HG03108 (cell line): ENCODE measurements around the gene CDH13.

ENCODE experiments used
- ATAC-seq: cut with Tn5 transposase; IDR thresholded peaks from one replicate; pipeline ENCODE4 v1.9.1; 2021; ENCODE audit warnings: moderate library complexity; ENCODE audit not compliant: unreplicated experiment

Gene CDH13

DNA sequence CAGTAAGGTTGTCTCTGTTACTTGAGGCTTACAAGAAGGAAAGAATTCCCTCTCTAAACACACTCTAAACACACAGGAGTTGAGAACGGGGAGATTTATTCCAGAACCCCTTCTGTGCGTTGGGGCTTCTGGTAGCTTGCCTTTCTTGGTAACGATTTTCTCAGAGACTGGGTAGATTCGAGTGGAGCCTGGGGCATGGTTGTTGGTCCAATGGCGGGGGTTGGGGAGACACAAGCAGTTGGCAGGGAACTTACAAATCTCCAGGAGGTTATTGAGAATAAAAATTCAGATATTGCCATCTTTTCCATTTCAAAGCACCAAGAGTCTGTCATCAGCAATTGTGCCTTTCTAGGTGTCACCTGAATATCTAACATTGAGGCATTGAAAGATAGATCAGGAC is 251.7 kb downstream of the CDH13 start:
- no peak for ATAC-seq

DNA sequence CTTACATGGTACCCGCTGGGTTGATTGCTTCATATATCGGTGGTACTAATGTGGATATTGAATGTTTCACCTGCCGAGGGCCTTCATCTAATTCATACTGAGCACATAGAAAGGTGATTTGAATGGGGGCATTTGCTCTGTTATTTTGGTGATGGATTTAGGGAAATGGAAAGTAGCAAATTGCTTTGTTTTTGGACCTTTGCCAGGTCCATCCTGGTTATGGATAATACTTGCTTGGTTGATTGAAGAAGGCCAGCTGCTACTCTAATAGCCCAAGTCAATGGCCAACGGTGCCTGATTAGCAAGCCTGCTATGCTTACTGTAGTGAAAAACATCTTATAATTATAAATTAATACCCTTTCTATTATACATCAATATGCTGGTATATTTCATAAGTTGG is 253.6 kb downstream of the CDH13 start:
- no peak for ATAC-seq

DNA sequence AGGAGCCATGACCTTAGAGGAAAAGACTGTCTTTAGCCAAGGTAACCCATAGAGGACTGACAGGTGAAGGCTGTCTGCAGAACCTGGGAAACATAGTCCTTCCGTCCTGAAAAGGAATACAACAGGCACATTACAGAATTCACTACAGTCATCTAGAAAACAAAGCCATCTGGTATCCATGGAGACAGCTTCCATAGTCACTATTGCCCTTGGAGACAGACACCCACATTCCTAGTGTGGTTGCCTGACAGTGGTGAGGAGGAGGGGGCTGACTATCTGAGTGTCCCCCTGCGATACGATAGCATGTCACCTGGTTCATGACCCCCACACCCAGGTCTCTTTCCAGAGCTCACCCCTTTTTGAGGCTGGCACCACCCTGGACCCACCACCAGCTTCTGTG is 254.7 kb downstream of the CDH13 start:
- ATAC-seq = no peak

DNA sequence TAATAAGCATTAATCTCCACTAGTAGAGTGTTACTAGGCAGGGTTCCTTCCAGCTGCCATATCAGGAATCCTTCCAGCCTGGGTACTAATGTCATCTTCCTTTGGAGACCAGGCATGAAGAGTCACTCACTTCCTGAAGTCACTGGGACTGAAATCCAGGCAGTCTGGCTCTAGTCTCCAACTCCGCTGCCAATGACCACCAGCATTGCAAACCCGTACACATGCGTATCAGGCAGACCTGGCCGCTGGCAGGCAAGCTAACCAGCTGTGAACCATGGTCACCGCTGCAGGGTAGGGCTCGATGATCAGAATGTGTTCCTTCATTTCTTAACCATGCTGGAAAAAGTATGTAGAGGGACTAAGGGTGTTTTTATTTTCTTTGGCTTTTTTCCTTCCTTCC is 255.5 kb downstream of the CDH13 start:
- ATAC-seq = no peak

DNA sequence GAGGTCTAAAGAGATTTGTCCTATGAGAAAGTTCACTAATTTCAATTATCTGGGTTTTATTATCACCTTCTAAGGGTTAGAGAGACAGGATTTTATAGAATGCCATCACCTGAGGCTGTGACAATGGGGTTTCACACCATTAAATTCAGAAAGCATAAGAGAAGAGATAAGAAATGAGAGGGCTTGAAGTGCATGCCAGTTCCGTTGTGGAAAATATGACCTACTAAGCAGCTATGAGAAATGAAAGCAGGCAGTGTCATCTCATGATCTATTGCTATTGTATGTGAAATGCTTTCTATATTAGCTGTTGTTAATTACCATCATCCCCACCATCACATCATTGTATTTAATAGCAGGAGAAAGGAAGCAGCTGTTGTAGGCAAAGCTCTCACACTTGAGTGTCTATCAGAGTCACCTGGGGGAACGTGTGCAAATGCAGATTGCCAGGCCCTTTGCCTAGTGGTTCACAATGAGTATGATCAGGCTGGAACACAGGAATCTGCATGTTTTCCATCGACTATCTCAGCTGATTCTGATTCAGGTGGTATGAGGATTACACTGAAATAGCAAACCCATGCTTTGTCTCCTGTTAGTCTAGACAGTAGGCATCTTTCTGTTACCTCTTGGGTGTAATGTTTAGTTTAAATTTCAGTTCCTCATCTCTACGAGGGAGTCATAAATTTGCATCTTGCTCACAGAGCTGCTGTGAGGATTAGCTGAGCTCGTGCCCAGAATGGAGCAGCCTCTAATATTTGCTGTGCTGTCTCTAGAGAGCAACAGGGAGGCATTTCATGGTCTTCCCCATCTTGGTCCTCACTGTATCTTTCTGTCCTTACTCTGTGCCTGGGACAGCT is 256.4 kb downstream of the CDH13 start:
- peak; percentile 56 for ATAC-seq

DNA sequence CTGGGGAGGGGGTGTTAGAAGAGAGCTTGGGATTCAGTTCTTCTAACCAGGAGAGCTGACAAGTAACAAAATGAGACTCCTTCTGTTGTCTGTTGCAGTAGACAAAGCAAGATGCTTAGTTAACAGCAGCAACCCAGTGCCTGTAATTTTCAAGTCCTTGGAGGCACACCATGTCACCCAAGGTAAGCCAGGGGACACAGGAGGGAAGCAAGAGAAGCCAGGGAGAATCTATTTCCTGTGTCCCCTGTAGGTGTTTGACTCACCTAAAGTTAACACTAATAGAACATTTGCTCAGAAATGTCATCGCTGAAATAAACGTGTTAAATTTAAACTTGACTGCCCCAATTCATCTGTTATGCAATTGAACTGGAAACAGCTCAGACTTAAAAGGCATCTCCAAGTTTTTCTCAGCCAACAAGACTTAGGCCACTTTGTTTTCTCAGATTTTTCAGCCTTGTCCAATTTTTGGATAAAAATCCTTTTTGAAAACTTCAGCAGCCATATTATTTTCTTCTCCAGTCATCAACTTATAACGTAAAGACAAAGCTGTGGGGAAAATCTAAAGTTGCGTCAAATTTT is 257.6 kb downstream of the CDH13 start:
- ATAC-seq = no peak

DNA sequence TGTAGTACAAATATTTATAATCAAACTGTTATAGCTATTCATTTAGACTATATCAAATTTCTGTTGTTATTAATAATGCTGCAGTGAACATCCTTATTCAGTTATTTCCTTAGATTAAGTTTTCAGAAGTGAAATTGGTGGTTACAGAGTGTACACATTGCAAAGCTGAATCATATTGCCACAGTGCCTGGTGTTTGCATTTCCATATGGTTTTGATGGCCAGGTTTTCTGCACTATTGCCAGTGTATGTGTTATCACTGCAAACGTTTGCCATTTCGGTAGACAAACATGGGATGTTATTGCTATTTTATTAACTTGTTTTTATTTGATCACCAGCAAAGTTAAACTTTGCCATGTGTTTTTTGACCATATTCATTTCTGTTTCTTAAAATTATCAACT is 259.4 kb downstream of the CDH13 start:
- no peak for ATAC-seq

DNA sequence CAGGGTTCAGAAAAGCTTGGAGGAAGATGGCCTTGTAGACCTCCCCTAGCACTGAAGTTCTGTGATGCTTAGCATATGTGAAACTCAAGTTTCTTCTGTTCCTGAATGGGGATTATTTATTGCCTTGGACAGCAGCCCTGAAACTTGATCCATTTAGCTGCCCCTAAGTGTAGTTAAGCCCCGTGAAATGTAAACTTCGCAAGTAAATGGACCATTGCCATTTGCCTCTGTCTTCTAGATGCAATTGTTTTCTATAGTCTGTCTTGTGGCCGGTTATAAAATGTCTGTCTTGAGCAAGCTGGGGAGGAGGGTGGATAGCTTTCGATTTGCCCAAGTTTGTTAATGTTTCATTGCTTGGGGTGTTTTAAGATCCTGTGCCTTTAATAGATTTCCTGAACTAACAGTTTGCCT is 261.8 kb downstream of the CDH13 start:
- ATAC-seq = no peak

DNA sequence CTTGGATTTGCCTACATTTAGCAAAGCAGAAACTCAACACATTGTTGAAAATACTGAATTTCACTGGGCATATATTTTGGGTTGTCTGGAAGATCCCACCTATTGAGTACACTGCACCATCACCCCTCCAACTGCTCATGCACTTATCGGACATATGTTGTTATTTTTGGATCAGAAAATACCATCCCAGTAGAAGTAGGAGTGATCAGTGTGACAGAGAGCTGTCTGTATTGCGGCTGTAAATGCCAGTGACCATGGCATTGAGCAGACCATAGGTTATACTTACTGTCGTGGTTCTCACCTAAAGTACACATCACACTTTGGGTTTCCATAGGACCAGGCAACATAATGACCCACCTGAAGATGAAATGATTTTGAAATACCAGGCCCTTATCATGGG is 264.7 kb downstream of the CDH13 start:
- ATAC-seq = no peak

DNA sequence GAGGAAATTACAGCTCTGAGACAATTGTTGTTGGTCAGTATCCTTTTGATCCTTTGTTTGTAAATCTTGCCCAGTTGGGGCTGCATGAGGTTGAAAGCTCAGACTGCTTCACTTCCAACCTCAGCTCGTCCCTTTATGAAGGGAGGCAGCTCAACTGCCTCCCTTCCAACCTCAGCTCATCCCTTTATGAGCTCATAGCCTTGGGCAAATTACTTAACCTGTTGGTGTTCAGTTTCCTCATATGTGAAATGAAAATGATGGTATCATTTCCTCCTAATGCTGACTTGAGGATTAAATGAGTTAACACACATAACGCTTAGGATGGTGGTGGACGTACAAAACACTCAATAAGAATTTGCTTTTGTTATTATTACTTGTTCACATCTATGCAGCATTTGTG is 265.1 kb downstream of the CDH13 start:
- no peak for ATAC-seq

DNA sequence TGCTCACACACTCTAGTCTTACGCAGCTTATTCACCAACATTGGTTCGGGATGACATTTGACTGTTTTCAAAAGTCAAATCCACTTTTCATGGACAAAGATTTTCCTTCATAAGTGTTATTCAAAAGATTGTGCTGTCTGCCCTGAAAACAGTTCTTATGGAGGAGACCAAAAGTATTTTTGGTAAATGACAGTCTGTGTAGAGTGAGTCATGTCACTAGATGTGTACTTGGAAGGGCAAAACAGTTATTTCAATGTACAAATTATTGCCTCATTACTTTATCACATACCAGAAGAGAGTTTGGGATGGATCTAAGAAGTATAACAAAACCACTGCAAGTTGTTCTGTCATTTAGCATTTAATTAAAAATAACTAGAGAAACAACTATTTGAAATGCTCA is 265.6 kb downstream of the CDH13 start:
- no peak for ATAC-seq

DNA sequence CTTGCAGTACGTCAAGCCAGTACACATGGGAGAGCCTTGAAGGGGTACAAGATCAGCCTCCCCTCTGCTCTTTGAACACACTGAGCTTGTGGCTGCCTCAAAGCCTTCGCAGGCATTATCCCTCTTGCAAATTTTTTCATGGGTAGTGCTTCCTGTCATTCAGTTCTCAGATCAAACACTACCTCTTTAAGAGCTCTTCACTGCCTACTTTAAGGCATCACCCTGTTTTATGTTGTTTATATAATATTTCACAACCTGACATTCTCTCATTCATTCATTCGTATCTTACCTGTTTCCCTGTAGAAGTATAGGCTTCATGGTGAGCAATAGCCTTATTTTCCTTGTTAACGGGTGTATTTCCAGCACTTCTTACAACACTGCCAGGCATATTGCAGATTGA is 269.1 kb downstream of the CDH13 start:
- ATAC-seq = no peak

DNA sequence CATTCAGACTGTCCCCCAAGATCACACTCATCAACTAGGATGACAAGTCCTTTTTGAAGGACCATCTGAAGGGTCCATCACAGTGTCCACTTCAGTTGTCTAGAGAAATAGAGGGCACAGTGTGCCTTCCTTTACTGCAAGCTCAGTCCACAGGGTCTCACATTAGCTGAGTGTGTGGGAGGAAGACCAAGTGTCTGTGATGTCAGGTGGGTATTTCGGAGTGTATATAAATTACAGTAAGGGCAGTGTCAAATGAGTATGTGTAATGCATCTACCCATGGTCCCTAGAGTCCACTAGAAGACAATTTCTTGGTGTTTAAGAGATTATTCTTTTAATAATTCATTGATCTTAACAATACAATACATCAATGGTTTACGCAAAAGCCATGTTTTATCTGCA is 272.2 kb downstream of the CDH13 start:
- ATAC-seq = no peak

DNA sequence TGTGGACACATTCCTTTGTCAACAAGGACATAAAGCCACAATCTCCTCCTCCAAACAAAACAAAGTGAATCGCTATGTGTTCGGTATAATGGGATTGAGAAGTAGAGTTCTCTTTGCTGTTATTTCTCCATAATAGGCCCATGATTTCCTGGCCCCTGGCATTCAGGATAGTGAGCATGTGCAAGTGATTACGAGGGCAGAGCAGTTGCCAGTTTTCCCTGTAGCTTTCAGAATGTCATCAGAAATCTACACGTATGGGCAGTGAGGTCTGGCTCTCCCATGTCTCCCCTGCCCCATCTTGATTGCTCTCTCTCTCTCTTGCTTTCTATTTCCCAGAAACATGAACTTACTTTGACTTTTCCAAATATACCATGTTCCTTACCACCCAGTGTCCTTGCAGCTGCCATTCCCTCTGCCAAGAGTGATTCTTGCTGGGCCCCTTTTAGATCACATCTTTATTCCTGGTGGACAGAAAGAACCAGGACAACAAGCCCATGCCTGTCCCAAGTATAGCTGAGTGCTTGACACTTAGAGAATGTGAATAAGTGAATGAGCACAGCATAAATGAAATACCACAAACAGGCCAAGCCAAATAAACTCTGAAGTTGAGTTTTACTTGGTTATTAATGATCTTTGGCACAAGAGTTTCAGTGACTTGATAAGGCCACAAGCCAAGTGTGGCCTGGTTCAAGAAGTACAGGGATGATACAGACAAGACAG is 273.1 kb downstream of the CDH13 start:
- no peak for ATAC-seq

DNA sequence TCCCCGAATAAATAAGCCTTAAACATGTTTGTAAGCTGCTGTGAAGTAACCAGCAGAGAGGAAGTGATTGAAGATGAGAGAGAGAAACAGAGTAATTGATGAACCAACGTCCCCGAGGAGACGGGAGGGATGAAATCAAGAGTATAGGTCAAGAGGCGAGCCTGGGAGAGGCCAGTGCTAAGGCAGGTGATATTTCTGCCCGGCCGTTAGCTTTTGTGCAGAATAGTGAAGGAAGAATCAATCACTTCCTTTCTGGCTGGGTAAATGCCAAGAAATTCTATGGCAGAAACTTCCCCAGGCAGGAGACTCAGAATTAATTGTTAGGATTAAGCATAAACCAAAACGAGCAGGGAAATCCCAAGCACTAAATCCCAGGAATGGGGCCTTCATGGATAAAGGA is 273.8 kb downstream of the CDH13 start:
- ATAC-seq = no peak

DNA sequence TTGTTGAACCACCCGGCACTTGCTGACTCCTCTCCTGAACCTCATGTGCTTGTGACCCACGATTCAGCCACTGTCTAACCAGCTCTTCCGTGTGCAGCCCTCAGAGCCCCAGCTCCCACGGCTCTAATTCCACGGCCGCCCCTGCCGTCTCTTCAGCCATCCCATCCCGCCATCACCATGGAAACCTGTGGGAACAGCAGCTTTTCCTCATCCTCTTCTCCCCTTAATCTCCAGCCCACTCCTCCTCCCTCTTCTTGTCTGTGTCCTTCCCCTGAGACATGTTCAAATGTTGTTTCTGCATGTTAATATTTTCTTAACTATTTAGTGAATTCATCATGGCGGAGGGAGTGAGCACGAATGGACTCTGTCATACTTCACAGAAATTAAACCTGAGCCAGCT is 285.2 kb downstream of the CDH13 start:
- no peak for ATAC-seq

DNA sequence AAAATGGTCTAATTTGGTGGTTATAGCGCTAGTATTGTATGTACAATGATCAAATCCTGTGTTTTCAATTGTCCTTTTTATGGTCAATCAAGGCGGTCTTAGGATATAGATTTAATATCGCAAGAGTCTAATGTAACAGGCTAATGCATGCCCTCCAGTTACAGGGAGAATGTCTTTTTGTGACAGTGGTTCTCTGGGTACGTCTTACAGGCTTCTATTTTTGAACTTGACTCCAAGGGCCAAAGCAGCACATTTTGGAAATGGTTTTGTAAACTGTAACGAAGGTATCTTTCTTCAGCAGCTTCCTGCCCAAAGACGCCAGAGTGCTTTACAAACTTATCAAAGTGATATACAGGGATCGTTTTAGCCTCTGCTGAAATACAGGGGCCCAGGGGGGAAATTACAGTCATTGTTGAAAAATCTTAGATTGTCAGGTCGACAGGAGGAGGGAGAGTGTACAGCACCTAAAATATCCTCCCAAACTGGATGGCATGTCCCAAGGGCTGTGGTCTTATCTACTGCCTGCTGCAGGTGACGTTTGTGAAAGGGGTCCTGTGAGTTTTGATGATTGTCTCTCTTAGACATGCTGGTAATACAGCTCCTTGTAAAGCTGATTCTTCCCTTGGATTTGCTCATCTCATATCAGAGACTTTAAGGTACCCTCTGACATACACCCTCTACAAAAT is 288.5 kb downstream of the CDH13 start:
- no peak for ATAC-seq

DNA sequence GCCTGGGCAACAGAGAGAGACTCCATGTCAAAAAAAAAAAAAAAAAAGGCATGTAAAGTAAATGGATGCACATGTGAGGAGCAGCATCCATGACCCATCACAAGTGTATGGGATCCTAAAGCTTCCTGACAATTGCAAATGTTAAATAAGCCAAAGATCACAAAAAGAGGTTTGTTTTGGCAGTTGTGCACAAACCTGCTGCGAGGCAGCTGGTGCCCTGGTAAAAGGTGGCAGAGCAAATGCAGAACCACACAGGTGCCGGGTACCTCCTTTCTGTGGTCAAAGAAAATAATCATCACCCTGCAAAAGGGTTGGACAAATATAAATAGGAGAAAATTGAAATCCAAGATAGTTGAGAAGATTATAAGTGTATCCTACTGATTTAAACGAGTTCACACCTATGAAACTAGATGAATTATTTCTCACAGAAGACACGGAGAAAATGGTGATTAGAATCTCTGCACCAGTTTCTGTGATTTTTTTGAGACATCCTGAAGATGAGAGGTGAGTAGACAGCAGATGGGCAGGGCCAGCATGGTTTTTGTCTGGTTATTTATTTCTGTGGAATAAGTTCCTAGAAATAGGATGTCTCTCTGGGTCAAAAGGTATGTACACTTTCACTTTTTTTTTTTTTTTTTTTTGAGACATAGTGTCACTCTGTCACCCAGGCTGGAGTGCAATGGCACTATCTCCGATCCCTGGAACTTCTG is 291.3 kb downstream of the CDH13 start:
- ATAC-seq = no peak

DNA sequence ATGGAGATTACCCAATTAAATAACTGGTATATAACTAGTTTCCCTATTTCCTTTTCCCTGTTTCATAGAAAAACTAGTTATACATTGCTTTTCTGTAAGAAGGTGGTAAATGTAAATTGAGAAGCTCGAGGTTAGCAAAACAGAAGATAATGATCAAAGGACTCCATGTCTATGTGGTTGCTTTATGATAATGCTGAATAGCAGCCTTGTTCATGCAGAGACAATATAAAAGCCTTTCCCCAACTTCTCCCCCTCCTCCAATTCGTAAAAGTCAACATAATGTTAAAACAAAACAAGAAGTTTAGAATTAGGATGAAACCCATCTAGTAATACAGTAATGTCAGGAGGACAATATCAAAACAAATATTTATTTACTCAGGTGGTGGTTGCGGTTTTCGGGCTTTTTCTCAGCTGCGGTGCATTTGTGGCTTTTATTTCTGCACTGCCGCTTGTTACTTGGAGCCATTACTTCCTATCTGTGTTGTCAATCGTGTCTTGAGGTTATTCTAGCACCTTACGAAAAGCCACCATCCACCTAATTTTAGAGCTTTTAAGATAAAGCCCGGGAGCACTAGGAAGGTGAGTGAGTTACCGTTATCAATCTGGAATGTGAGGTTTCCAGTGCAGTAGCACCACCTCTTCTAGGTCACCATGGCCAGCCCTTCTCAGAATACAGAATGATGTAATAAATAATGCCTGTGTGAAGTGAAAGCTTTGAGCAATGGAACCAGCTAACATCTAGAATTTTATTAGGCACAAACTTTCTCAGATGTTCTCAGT is 297.5 kb downstream of the CDH13 start:
- ATAC-seq = no peak

DNA sequence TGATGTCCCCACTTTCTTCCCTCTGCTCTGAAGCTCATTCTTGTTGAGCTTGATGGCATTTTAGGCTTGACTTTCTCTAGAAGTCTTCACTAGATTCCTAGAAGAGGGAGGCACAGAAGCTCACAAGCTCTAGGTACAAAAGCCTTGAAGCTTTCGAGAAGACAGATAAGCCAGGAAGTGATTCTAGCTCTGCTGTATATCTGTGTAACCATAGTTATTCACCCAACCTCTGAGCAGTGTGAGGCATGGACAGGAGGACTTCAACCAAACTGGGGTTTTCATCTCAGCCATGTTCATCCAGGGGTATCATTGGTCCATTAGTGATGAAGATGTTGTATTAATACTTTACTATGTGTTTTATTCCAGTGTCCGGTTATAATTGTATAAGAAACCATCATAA is 299.7 kb downstream of the CDH13 start:
- no peak for ATAC-seq
